Testis (tissue), 3 donors: Measurements from ENCODE around the gene CTNNA2. TPM values are rescaled to one million over a fixed set of nuclear protein-coding genes. Genes with fewer than 3 reads are reported as not detected.

ENCODE experiments used
- DNase-seq: peaks from one replicate; pipeline ENCODE4 v3.0.0-alpha.2; 2019
- H3K27ac ChIP-seq, 2 donors: fragments of 200-600 bp; sonication (generic); one replicate each; pipeline ENCODE4 v1.5.1; 2019
- H3K27me3 ChIP-seq: fragments of 200-600 bp; sonication (generic); one replicate; pipeline ENCODE4 v1.5.1; 2019
- H3K36me3 ChIP-seq: fragments of 200-600 bp; sonication (generic); one replicate; pipeline ENCODE4 v1.5.1; 2017; ENCODE audit warnings: low read depth; ENCODE audit errors: missing control alignments
- H3K4me1 ChIP-seq: fragments of 200-600 bp; sonication (generic); one replicate; pipeline ENCODE4 v1.5.1; 2019
- H3K4me3 ChIP-seq, 2 donors: fragments of 200-600 bp; sonication (generic); one replicate each; pipeline ENCODE4 v1.5.1; 2017 to 2019
- H3K9me3 ChIP-seq: fragments of 200-600 bp; sonication (generic); one replicate; pipeline ENCODE4 v1.5.1; 2017
- POLR2A ChIP-seq: fragments of 450-650 bp; IDR thresholded peaks from one replicate; pipeline ENCODE4 v1.6.1; 2017; ENCODE audit warnings: antibody characterized with exemption, mild to moderate bottlenecking, moderate library complexity
- WGBS, 2 donors: methylation state at CpG; one replicate each; pipeline ENCODE4 v1.1.5; 2018; 5-methylcytosine and 5-hydroxymethylcytosine counted together
- intact Hi-C: fragments of 100-400 bp; cut with DNase I; formaldehyde crosslinking; loops from one replicate; pipeline ENCODE4 v1.15.1; 2023; ENCODE audit warnings: low total_unique reads
- polyA plus RNA-seq: library from polyadenylated mRNA; stranded (reverse); fragments of 350-450 nt; fragmentation: Illumina TruSeq; extraction: RNeasy Lipid Tissue Mini Kit (QIAGEN cat#74804); gene quantifications from one replicate; pipeline ENCODE4 v1.2.3, GENCODE V29; 2014; ENCODE audit warnings: low read depth, low replicate concordance; ENCODE audit not compliant: insufficient read depth
- total RNA-seq, 2 donors: library from RNA; depleted of rRNA; stranded (reverse); fragments of >200 nt; gene quantifications; one replicate each; pipeline ENCODE4 v1.2.3, GENCODE V29; 2016
- TF ChIP-seq, protein P1 (sequence below), 3 experiments: fragments of 450-650 bp in 2 of 3; fragments of 200-600 bp in 1 of 3; sonication (generic) in 1 of 3; IDR thresholded peaks; one replicate each; pipeline ENCODE4 v1.5.1; 2016 to 2019; ENCODE audit warnings: antibody characterized with exemption in 3 of 3, mild to moderate bottlenecking in 2 of 3, moderate library complexity in 1 of 3

CTNNA2 gene
- total and polyA plus RNA-seq, 3 donors from 2014 or later = 36.8 to 44.5 (median 43.4) TPM

GRCh38 chr2:79901161-79901560, 388.3 kb downstream of the CTNNA2 start:
- no peak for TF ChIP-seq POLR2A
- TF ChIP-seq, protein P1, sequence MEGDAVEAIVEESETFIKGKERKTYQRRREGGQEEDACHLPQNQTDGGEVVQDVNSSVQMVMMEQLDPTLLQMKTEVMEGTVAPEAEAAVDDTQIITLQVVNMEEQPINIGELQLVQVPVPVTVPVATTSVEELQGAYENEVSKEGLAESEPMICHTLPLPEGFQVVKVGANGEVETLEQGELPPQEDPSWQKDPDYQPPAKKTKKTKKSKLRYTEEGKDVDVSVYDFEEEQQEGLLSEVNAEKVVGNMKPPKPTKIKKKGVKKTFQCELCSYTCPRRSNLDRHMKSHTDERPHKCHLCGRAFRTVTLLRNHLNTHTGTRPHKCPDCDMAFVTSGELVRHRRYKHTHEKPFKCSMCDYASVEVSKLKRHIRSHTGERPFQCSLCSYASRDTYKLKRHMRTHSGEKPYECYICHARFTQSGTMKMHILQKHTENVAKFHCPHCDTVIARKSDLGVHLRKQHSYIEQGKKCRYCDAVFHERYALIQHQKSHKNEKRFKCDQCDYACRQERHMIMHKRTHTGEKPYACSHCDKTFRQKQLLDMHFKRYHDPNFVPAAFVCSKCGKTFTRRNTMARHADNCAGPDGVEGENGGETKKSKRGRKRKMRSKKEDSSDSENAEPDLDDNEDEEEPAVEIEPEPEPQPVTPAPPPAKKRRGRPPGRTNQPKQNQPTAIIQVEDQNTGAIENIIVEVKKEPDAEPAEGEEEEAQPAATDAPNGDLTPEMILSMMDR (IDR thresholded peaks at IDR 0.05) = no peak
- H3K27me3 ChIP-seq = no peaks in the 10 kb centered on the region
- H3K4me1 ChIP-seq = no peaks in the 10 kb centered on the region
- intact Hi-C loops = no loop called here
- H3K9me3 ChIP-seq = no peaks in the 10 kb centered on the region
- no peak overlapping the region for H3K4me3 ChIP-seq
- no peaks in the 10 kb centered on the region for H3K36me3 ChIP-seq
- DNase-seq = no peak
- H3K27ac ChIP-seq = no peak overlapping the region

DNA sequence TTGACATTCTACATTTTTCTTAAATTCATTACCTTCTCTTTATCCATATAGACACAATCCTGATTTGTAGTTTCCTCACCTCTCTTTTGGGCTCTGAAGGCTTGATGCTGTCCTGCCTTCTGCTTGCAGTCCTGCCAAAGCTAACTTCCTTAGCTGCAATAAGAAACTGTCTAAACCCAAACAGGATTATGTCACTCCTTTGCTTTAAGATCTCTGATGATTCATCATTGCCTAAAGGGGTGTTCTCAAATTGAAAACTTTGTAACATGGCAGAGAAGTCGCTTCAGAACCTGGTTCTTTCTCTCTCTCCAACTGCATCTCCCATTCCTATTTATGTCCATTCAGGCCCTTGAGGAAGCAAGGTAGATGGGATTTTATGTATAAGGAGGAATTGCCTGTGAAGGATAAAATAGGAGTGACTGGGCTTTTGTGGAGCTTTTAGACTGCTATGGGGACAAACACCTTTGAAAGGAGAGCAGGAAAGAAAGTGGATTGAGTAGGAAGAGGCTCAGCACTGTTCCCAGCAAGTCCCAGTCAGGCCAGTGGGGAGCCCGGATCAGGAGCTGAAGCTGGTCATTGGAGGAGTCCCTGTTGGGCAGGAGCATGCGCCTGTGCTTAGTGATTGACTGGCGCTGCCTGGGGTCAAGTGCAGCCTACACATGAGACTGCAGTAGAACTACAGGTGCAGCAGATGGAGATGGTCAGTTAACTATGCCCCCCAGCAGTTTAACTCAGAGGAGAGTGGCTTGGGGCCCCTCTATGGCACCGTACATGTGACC, 390.6 kb downstream of the CTNNA2 start:
- no peaks in the 10 kb centered on the region for H3K9me3 ChIP-seq
- H3K27me3 ChIP-seq = no peaks in the 10 kb centered on the region
- intact Hi-C loops = no loop called here
- no peak overlapping the region for H3K27ac ChIP-seq
- no peak for DNase-seq
- WGBS, 2 donors = 89% methylated on average over 5 of the region's 5 CpGs
- no peaks in the 10 kb centered on the region for H3K4me1 ChIP-seq
- TF ChIP-seq POLR2A = no peak
- TF ChIP-seq, protein P1 (IDR thresholded peaks at IDR 0.05) = no peak
- no peak overlapping the region for H3K4me3 ChIP-seq
- H3K36me3 ChIP-seq = no peaks in the 10 kb centered on the region

DNA sequence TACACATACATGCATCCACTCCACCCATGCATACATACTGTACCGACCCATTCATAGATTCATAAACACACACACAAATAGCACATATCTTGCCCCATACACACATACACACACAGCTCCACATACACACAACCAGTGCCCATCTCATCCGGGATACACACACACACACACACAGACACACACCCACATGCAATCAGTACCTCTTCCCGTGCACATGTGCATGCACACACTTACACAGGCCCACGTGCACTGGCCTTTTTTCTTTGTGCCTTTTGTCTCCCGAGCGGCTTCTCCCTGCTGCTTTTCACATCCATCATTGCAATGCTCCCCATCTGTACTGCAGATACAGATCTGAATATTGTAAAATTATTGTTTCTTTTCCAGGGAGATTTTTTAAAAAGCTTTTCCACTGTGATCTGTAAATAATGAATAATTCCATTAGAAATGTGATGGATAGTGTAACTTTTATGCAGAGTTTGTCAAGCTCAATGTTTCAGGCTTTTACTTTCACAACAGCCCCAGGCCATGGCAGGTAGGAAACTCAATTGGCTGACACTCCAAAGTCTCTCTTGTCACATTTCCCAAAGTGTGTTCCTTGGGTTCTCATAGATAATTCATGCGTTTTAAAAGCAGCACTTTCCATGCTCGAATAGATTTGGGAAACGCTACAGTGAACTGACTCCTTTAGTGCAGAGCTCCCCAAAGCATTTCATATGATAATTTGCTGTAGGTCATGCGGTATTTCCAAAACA, 393.5 kb downstream of the CTNNA2 start:
- Histone ChIP-seq H3K4me3 (no peak overlapping the region), H3K9me3 (no peaks in the 10 kb centered on the region), H3K36me3 (no peaks in the 10 kb centered on the region), H3K4me1 (no peaks in the 10 kb centered on the region), H3K27me3 (no peaks in the 10 kb centered on the region), H3K27ac (no peak overlapping the region)
- intact Hi-C loops = no loop called here
- no peak for DNase-seq
- TF ChIP-seq, protein P1 (IDR thresholded peaks at IDR 0.05) = no peak
- TF ChIP-seq POLR2A = no peak
- 91 to 94% methylated on average over 10 of the region's 10 CpGs for WGBS, 2 donors

DNA sequence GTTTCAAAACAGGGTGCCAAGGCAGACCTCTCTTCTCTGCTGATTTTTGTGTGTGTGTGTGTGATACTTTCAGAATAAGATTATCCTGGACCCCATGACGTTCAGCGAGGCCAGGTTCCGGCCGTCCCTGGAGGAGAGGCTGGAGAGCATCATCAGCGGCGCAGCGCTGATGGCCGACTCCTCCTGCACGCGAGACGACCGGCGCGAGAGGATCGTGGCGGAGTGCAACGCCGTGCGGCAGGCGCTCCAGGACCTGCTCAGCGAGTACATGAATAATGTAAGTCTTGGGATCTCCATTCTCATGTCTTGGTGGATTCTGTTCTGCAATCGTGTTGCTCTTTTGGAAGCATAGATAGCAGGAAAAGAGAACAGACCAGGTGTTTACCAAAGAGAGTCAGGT, 396.7 kb downstream of the CTNNA2 start:
- H3K36me3 ChIP-seq = no peaks in the 10 kb centered on the region
- no peaks in the 10 kb centered on the region for H3K27me3 ChIP-seq
- no peaks in the 10 kb centered on the region for H3K9me3 ChIP-seq
- H3K27ac ChIP-seq = no peak overlapping the region
- intact Hi-C loops = no loop called here
- 79 to 90% methylated on average over 22 of the region's 22 CpGs for WGBS, 2 donors
- H3K4me1 ChIP-seq = no peaks in the 10 kb centered on the region
- no peak overlapping the region for H3K4me3 ChIP-seq
- TF ChIP-seq, protein P1 (IDR thresholded peaks at IDR 0.05) = no peak
- TF ChIP-seq POLR2A = no peak
- no peak for DNase-seq
